ENCODE results near the gene RAPGEF6.

RAPGEF6 gene

DNA sequence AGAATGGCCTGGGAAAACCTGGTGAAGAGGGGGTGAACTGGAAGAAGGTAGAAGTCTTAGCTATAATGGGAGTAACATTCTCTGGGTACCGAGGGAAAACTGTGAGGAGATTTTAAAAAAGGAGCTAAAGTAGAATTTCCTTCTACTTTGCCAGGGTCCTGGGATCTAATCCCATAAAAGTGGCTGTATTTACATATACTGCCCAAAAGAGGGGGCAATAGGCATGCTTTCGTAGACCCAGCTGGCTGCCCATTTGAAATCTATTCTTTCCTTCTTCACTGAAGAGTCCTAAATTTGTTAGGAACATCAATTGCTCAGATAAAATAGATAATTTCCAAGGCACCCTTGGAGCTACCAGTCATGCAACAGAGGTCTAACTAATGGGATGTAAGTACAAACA is 212.0 kb downstream of the RAPGEF6 start:
- no peak overlapping the region for H3K27ac ChIP-seq
- TF ChIP-seq, protein P1, sequence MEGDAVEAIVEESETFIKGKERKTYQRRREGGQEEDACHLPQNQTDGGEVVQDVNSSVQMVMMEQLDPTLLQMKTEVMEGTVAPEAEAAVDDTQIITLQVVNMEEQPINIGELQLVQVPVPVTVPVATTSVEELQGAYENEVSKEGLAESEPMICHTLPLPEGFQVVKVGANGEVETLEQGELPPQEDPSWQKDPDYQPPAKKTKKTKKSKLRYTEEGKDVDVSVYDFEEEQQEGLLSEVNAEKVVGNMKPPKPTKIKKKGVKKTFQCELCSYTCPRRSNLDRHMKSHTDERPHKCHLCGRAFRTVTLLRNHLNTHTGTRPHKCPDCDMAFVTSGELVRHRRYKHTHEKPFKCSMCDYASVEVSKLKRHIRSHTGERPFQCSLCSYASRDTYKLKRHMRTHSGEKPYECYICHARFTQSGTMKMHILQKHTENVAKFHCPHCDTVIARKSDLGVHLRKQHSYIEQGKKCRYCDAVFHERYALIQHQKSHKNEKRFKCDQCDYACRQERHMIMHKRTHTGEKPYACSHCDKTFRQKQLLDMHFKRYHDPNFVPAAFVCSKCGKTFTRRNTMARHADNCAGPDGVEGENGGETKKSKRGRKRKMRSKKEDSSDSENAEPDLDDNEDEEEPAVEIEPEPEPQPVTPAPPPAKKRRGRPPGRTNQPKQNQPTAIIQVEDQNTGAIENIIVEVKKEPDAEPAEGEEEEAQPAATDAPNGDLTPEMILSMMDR (conservative IDR thresholded peaks at IDR 0.05), result peak; percentile 66

DNA sequence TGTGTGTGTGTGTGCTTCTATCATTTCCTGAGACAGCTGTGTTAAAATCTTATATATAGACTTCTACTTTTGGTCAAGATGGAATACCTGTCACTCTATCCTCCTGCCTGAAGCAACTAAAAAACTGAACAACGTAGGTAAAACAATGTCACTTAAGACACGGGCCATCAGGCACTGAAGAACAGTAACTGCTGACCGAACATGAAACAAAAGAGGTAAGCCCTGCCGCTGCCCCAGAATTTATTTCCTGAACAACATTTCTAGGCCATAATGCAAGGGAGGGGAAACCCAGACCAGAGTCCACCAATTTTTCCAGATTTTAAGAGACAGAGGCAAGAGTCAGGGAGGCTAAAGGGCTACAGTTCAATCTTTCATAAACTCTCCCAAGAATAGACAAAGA is 215.2 kb downstream of the RAPGEF6 start:
- TF ChIP-seq, protein P1 (conservative IDR thresholded peaks at IDR 0.05), result no peak
- no peak overlapping the region for H3K27ac ChIP-seq

DNA sequence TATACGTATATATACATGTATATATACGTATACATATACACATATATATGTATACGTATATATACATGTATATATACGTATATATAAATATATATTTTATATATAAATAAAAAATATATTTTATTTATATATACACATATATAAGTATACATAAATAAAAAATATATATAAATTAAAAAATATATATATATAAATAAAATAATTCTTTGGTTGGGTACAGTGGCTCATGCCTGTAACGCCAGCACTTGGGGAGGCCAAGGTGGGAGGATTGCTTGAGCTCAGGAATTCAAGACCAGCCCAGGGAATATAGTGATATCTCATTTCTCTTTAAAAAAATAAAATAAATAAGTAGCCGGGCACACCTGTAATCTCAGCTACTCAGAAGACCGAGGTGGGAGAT is 216.2 kb downstream of the RAPGEF6 start:
- no peak overlapping the region for H3K27ac ChIP-seq
- TF ChIP-seq, protein P1 (conservative IDR thresholded peaks at IDR 0.05), result no peak

DNA sequence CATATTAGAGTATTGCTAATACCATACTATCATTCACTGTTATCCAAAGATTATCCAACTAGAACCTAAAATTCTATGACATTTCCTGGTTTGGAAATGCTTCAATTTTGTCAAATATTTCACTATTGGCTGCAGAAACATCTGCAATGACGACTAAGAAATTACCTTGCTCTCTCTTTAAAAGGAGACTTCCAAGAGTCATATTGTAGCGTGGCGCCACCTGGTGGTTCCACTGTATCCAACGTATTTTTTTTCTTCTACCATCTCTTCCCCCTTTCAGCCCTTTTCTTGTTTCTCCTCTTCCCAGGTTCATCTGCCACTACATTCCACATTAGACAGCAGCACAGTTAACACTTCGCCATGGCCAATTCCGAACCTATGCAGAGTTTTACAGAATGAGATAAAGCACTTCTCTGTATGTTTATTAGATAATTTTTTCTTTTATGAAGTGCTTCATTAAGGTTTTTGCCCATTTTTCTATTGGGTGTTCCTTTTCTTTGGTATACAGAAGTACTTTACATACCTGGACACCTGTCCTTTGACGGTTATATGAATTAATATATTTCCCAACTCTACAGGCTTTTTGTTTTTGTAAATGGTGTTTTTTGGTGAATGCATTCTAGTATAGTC is 217.7 kb downstream of the RAPGEF6 start:
- TF ChIP-seq, protein P1 (conservative IDR thresholded peaks at IDR 0.05), result peak; percentile 88
- H3K27ac ChIP-seq, result no peak overlapping the region

DNA sequence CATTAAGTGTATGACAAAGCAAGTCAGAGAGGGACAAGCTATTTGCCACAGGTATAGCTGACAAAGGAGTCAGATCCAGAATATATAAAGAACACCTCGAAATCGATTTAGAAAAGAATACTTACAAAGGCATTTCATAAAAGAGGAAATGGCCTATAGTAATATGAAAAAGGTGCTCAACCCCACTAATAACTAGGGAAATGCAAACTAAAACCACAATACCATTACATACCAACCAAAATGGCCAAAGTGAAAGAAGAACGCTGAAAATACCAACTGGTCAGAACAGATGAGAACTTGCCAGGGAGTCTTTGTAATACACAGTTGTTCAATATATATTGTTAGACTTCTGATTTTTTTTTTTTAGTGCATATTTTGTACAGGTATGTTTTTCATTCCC is 218.3 kb downstream of the RAPGEF6 start:
- H3K27ac ChIP-seq, result no peak overlapping the region
- TF ChIP-seq, protein P1 (conservative IDR thresholded peaks at IDR 0.05), result no peak

DNA sequence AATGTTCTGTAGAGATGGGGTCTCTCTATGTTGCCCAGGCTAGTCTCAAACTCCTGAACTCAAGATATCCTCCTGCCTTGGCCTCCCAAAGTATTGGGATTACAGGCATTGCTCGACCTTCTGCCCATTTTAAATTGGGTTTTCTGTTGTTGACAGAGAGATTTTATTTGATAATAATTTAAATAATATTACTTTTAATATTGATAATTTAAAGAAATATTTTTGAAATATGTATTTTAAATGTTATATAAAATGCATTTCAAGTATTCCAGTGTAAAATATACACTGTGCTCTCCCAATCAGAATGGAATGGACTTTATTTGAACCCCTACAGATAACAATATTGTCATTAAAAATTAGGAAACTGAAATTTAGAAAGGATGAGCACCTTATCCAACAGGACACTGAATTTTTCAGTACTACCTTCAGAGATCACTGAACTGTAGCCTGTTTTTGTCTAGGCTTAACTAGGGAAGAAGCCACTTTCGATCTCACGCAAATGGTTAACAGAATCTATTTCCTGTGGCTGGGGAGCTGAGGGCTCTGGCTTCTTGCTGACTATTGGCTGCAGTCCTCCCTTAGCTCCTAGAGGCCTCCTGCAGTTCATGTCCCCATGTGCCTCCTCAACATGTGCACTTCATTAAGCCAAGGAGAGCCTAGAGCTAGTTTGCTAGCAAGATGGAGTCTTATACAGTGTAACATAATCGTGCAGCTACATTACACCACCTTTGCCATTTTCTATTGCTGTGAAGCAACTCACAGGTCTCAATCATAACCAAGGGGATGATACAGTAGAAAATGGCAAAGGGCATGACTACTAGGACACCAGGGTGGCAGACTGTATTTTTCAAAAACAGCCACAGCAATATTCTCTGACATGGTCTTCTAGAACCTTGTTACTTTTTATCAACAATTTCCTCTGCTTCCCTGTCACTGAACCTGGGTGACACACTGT is 221.1 kb downstream of the RAPGEF6 start:
- TF ChIP-seq, protein P1 (conservative IDR thresholded peaks at IDR 0.05), result no peak
- no peak overlapping the region for H3K27ac ChIP-seq

DNA sequence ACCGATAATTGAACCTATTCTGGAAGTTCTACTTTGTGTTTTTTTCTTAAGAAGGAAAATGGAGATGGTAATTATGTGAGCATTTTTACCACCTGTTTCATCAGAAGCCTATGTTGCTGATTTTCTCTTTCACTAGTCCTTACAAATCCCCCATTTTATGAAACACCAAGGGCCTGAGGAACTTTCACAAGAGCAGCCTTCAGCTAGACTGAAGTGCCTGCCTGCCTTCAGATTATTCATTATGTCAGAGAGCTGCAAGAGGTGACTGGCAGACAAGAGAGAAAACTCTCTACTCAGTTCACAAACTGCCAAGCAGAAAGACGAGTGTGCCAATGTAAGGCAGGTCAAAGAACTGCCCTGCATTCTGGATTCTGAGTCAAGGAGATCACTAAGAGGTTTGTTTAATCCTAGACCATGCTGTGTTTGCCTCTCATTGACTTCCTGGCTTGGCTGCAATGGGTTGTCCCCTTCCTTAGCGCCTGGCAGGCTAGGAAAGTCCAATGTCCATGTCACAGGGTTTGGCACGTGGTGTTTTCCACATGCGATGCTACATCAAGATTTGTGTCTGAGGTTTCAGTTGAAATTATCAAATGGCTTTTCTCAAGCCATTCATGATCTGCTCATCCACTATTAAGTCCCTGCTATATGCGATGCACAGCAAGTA is 227.9 kb downstream of the RAPGEF6 start:
- TF ChIP-seq, protein P1 (conservative IDR thresholded peaks at IDR 0.05), result no peak

More for the DNA sequence above, 227.9 kb downstream of the RAPGEF6 start:
- H3K27ac ChIP-seq, result no peak overlapping the region
